Esophagus (tissue), 2 donors: ENCODE results near the gene ADRA1B. TPM values are rescaled to one million over a fixed set of nuclear protein-coding genes. Genes with fewer than 3 reads are reported as not detected.
A peak's percentile ranks its signal among the peaks of the same experiment; 100 is the strongest.

Source experiments
- H3K27ac ChIP-seq, 2 donors: one replicate each; pipeline ENCODE4 v1.5.1; 2013; ENCODE audit warnings: low read depth in 2 of 2, mild to moderate bottlenecking in 2 of 2, inconsistent platforms in 1 of 2, low read length in 1 of 2, moderate library complexity in 1 of 2
- H3K27me3 ChIP-seq, 2 donors: one replicate each; pipeline ENCODE4 v1.6.1; 2013; ENCODE audit warnings: low read length in 2 of 2, control low read depth in 1 of 2, mild to moderate bottlenecking in 1 of 2; ENCODE audit not compliant: insufficient read depth in 2 of 2, control insufficient read depth in 1 of 2
- H3K36me3 ChIP-seq, 2 donors: one replicate each; pipeline ENCODE4 v1.6.1; 2013; ENCODE audit warnings: low read length in 1 of 2; ENCODE audit not compliant: control insufficient read depth in 2 of 2, insufficient read depth in 2 of 2
- H3K4me1 ChIP-seq, 2 donors: one replicate each; pipeline ENCODE4 v1.6.1; 2013; ENCODE audit warnings: low read length in 1 of 2; ENCODE audit not compliant: control insufficient read depth in 2 of 2, insufficient read depth in 2 of 2
- H3K4me3 ChIP-seq, 2 donors: one replicate each; pipeline ENCODE4 v1.5.1; 2013; ENCODE audit warnings: low read length in 2 of 2, mild to moderate bottlenecking in 2 of 2, low read depth in 1 of 2, moderate library complexity in 1 of 2
- H3K9me3 ChIP-seq, 2 donors: one replicate each; pipeline ENCODE4 v1.6.1; 2013; ENCODE audit warnings: mild to moderate bottlenecking in 2 of 2, low read depth in 1 of 2, low read length in 1 of 2, moderate library complexity in 1 of 2; ENCODE audit not compliant: control insufficient read depth in 2 of 2, insufficient read depth in 1 of 2
- WGBS, 2 donors: extraction: QIAGEN DNeasy Blood & Tissue Kit; methylation state at CpG; one replicate each; pipeline ENCODE4 v1.1.7; 2013; 5-methylcytosine and 5-hydroxymethylcytosine counted together
- polyA plus RNA-seq, 2 donors: library from polyadenylated mRNA; stranded (reverse); fragments of 200-250 nt; gene quantifications; one replicate each; pipeline ENCODE4 v1.2.3, GENCODE V29; 2013
- donor health status: healthy with polysubstance abuse.
- donor health status: Bipolar disorder and iron deficiency.

ADRA1B gene
- polyA plus RNA-seq, 2 donors = 0.04 to 0.08 TPM

DNA sequence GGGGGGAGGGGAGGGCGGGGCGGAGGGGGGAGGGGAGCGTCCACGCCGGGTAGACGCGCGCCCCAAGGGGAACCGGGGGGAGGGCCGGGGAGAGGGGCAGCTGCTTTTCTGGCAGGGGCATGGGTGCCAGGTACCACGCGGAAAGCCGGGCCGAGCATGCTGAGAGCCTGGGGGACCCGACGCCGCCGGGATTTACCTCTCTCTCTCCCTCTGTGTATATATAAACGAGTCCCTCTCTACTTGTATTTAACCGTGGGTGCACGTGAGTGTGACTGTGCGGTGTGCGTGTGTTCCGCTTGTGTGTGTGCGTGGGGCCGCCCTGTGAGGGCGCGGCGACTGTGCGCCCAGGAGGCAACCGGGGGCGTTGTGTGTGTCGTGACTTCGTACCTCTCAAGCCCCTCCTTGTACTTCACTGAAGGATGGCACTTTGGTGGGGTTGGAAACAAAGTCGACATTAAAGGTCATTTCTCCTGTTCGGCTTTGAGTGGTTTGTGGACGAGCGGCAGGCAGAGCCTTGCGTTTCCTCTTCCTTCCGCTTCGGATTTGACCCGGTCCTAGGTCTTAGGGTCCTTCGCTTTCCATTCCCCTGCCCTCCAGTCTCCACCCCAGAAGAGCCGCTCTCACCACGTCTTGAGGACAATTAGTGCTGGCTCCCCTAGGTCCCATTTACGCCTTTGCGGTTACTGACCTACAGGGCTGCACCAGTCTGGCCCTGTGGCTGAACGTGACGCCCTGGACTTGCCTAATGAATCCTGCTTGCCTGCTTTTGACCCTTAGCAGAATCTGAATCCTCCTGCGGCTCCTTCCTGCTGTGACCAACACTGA is 56.5 kb downstream of the ADRA1B start:
- Histone ChIP-seq H3K4me1 (peaks cover 0 to 3% of the 10 kb centered on the region in 2 donors), H3K27ac (no peak overlapping the region), H3K4me3 (peak overlapping the region in 1 of 2 donors; percentile 39), H3K36me3 (no peaks in the 10 kb centered on the region), H3K27me3 (peaks cover 0 to 9% of the 10 kb centered on the region in 2 donors), H3K9me3 (no peaks in the 10 kb centered on the region)
- WGBS, 2 donors = 30 to 32% methylated on average over 42 to 49 of the region's 50 CpGs

DNA sequence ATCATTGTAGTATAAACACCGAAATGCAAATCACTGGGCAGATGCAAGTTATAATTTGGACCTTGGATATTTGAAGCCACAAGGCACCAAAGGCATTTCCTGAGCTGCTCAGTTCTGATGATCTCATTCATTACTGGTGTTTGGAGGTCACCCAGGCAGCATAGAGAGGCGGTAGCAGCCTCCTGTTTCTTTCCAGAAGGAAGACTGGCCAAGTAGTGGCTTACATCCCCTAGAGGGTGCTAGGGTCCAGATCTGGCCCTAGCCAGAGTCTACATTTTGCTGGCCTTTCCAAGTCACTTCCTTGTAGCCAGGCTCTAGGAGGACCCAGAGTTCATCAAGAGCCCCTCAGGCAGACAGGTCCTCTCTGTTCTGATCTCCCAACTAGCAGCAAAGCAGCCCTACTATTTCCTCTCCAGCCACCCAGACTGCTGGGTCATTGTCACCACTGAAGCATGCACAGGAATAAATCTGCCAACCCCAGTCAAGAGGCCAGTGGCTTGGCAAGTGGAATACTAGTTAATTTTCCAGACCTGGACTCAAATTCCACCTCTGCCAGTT is 59.3 kb downstream of the ADRA1B start:
- Histone ChIP-seq H3K9me3 (no peaks in the 10 kb centered on the region), H3K27ac (no peak overlapping the region), H3K36me3 (no peaks in the 10 kb centered on the region), H3K4me1 (peaks cover 0 to 3% of the 10 kb centered on the region in 2 donors), H3K27me3 (peaks cover 0 to 9% of the 10 kb centered on the region in 2 donors), H3K4me3 (no peak overlapping the region)
- WGBS, 2 donors = 66 to 73% methylated on average over 2 of the region's 2 CpGs

- H3K27ac ChIP-seq = no peak overlapping the region
- H3K9me3 ChIP-seq = no peaks in the 10 kb centered on the region
- H3K36me3 ChIP-seq = no peaks in the 10 kb centered on the region
- H3K4me3 ChIP-seq = no peak overlapping the region
- peaks cover 0 to 3% of the 10 kb centered on the region in 2 donors for H3K27me3 ChIP-seq
- H3K4me1 ChIP-seq = no peaks in the 10 kb centered on the region
- WGBS, 2 donors = 89 to 93% methylated on average over 3 of the region's 3 CpGs
Observed at GRCh38 chr5:159976921-159977320, 60.6 kb downstream of the ADRA1B start.

DNA sequence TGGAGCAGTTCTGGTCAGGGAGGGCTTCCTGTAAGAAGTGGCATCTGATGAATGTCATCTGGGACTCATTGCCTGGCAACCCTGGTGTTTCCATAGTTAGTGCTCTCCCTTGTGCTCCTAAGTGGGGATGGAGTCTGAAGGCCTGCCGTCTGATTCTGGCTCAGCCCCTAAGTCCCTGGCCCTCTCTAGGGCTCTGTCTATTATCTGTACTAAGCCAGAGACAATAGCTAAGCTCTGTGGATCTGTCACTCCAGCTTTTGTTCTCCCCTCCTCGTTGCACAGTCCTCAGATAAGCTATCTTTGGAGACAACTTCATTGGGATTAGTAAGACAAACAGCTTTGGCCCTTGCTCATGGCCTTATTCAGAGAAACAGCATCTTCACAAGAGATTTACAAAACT is 62.1 kb downstream of the ADRA1B start:
- Histone ChIP-seq H3K4me3 (no peak overlapping the region), H3K27me3 (no peaks in the 10 kb centered on the region), H3K4me1 (no peaks in the 10 kb centered on the region), H3K9me3 (no peaks in the 10 kb centered on the region), H3K36me3 (no peaks in the 10 kb centered on the region), H3K27ac (no peak overlapping the region)
- WGBS, 2 donors = 22 to 35% methylated on average over 2 of the region's 2 CpGs

- H3K36me3 ChIP-seq = no peaks in the 10 kb centered on the region
- no peaks in the 10 kb centered on the region for H3K9me3 ChIP-seq
- peaks cover 0 to 4% of the 10 kb centered on the region in 2 donors for H3K4me1 ChIP-seq
- H3K27me3 ChIP-seq = no peaks in the 10 kb centered on the region
- no peak overlapping the region for H3K4me3 ChIP-seq
- no peak overlapping the region for H3K27ac ChIP-seq
- 60 to 65% methylated on average over 8 of the region's 8 CpGs for WGBS, 2 donors
Observed at GRCh38 chr5:159982421-159983173, 66.3 kb downstream of the ADRA1B start.

- H3K27me3 ChIP-seq = no peaks in the 10 kb centered on the region
- H3K36me3 ChIP-seq = no peaks in the 10 kb centered on the region
- no peak overlapping the region for H3K27ac ChIP-seq
- no peaks in the 10 kb centered on the region for H3K9me3 ChIP-seq
- H3K4me3 ChIP-seq = peak overlapping the region; percentile 19 to 43
- H3K4me1 ChIP-seq = peaks cover 0 to 4% of the 10 kb centered on the region in 2 donors
- WGBS, 2 donors = 1% methylated on average over 50 of the region's 50 CpGs
Observed at GRCh38 chr5:159987031-159987674, 70.9 kb downstream of the ADRA1B start.

DNA sequence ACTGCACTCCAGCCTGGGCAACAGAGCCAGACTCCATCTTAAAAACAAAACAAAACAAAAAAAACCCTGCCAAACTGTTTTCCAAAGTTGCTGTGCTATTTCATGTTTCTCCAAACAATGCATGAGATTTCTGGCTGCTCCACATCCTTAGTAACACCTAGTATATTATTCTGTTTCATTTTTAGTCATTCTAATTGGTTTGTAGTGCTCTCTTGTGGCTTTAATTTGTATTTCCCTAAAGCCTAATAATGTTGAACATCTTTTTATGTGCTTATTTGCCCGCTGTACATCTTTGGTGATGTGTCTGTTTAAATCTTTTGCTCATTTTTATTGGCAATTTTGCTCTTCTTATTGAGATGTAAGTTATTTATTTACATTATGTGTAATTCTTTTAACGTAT is 74.2 kb downstream of the ADRA1B start:
- 67 to 72% methylated on average over 2 of the region's 2 CpGs for WGBS, 2 donors
- H3K27me3 ChIP-seq = no peaks in the 10 kb centered on the region
- no peak overlapping the region for H3K27ac ChIP-seq
- H3K36me3 ChIP-seq = no peaks in the 10 kb centered on the region
- H3K9me3 ChIP-seq = peaks cover 4% of the 10 kb centered on the region in 2 donors
- no peak overlapping the region for H3K4me3 ChIP-seq
- H3K4me1 ChIP-seq = peaks cover 0 to 4% of the 10 kb centered on the region in 2 donors

- peaks cover 4% of the 10 kb centered on the region in 2 donors for H3K9me3 ChIP-seq
- WGBS, 2 donors = 96 to 99% methylated on average over 1 of the region's 1 CpG
- no peaks in the 10 kb centered on the region for H3K4me1 ChIP-seq
- no peaks in the 10 kb centered on the region for H3K27me3 ChIP-seq
- no peak overlapping the region for H3K27ac ChIP-seq
- H3K36me3 ChIP-seq = no peaks in the 10 kb centered on the region
- H3K4me3 ChIP-seq = no peak overlapping the region
Observed at GRCh38 chr5:159992566-159992965, 76.3 kb downstream of the ADRA1B start.

GRCh38 chr5:159993194-159993593 is 76.9 kb downstream of the ADRA1B start:
- Histone ChIP-seq H3K27ac (no peak overlapping the region), H3K27me3 (no peaks in the 10 kb centered on the region), H3K4me3 (no peak overlapping the region), H3K36me3 (no peaks in the 10 kb centered on the region), H3K9me3 (peaks cover 4% of the 10 kb centered on the region in 2 donors), H3K4me1 (no peaks in the 10 kb centered on the region)
- WGBS, 2 donors = 96% methylated on average over 2 of the region's 2 CpGs
